Gastrocnemius medialis (tissue), 4 donors: ENCODE measurements around the gene MGMT.

ENCODE experiments used
- POLR2A ChIP-seq, 2 donors: fragments of 450-650 bp; IDR thresholded peaks; one replicate each; pipeline ENCODE4 v1.6.1; 2017; ENCODE audit warnings: antibody characterized with exemption in 2 of 2, mild to moderate bottlenecking in 2 of 2, moderate library complexity in 2 of 2
- TF ChIP-seq, protein P1 (sequence below), 5 experiments: fragments of 450-650 bp in 3 of 5; fragments of 200-600 bp in 2 of 5; sonication (generic) in 2 of 5; IDR thresholded peaks in 4 of 5; conservative IDR thresholded peaks in 1 of 5; 1 replicate in 4 of 5; 2 replicates in 1 of 5; pipeline ENCODE4 v1.5.1; 2016 to 2019; ENCODE audit warnings: antibody characterized with exemption in 5 of 5, mild to moderate bottlenecking in 3 of 5, moderate library complexity in 3 of 5

DNA sequence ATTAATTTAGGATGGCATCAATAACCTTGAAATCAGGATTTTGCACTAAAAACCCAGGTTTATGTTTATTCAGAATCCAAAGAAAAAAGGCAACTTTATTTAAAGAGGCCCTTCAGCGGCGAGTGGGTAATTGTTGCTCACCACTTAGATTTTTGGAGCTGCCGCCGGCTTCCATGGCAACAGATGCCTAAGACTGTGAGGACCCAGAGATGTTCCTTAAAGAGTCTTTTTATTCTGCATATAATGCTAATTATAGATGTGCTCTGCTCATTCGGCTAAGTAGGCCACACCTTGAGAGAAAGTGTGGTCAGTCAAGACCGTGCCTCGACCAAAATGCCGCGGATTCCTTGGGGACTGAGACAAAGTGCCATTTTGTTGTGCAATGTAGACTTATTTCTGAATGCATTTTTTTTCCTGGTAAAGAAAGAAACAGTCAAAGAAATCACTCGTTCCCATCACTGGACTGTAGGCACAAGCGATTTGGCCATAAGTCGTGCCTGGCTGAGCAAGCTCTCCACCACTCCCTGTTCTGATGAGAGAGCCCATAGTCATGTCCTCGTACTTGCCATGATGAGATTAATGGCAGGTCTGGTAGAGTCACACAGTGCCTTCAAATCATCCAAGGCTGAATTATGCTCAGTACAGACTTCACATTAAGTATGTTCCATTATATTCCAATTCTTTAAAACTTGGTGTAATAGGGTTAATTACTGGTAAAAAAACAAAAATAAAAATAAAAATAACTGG lies 21.4 kb upstream of the MGMT start:
- TF ChIP-seq, protein P1, sequence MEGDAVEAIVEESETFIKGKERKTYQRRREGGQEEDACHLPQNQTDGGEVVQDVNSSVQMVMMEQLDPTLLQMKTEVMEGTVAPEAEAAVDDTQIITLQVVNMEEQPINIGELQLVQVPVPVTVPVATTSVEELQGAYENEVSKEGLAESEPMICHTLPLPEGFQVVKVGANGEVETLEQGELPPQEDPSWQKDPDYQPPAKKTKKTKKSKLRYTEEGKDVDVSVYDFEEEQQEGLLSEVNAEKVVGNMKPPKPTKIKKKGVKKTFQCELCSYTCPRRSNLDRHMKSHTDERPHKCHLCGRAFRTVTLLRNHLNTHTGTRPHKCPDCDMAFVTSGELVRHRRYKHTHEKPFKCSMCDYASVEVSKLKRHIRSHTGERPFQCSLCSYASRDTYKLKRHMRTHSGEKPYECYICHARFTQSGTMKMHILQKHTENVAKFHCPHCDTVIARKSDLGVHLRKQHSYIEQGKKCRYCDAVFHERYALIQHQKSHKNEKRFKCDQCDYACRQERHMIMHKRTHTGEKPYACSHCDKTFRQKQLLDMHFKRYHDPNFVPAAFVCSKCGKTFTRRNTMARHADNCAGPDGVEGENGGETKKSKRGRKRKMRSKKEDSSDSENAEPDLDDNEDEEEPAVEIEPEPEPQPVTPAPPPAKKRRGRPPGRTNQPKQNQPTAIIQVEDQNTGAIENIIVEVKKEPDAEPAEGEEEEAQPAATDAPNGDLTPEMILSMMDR (IDR thresholded peaks at IDR 0.05 in 4 of 5, conservative IDR thresholded peaks at IDR 0.05 in 1 of 5): no peak
- no peak for TF ChIP-seq POLR2A (IDR thresholded peaks at IDR 0.05)
